GM18507 (cell line): ENCODE results near the gene NEU3.
"Not testable (repeated sequence)": the region's sequence is repeated elsewhere in the genome, so short reads cannot be mapped to it uniquely, and the experiment has no call there.

ENCODE experiments used
- DNase-seq: peaks from one replicate; pipeline ENCODE4 v3.0.0; 2011; ENCODE audit warnings: low read depth; ENCODE audit not compliant: insufficient read length; ENCODE audit errors: extremely low spot score
- FAIRE-seq: peaks from 2 replicates; lab custom pipeline; 2011; peaks lifted over from hg19 to GRCh38; lab: Jason Lieb, UNC

Gene NEU3

DNA sequence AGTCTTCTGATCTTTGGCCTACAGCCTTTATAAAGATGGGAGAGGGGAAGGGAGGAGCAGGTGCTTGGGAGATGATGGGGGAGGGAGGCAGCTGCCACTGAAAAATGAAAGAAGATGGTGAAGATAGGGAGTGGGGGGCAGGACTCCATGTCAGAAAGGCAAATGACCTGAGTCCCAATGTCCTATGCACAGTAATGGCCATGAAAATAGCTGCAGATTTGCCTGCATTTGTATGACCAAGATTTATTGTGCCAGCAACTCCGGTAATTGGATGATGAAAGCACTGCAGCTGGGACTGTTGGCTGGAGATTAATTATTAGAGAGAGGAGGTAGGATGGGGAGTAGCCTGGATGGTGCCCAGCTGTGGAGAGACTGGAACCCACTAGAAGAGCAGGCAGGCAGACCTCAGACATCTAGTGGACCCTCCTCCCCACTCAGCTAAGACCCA lies 36.1 kb downstream of the NEU3 start:
- no peak for FAIRE-seq
- no peak for DNase-seq

DNA sequence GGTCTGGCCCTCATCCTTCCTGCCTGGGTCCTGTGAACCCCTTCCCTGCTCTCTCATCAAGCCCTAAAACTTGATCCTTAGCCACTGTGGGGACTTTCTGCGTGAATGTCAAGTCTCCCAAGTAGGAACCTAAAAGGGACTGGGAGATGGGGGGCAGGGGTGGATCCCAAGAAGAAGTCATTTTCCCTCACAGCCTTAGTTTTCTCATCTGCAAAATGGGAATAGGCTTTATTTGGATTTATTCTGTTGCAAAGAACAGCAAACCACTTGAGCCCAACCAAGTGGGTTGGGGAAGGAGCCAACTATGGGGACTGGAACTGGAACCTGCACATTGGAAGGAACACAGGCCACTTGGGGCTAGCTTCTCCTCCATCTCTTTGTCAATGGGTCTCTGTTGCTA lies 36.8 kb downstream of the NEU3 start:
- DNase-seq (no peak), FAIRE-seq (no peak)

DNA sequence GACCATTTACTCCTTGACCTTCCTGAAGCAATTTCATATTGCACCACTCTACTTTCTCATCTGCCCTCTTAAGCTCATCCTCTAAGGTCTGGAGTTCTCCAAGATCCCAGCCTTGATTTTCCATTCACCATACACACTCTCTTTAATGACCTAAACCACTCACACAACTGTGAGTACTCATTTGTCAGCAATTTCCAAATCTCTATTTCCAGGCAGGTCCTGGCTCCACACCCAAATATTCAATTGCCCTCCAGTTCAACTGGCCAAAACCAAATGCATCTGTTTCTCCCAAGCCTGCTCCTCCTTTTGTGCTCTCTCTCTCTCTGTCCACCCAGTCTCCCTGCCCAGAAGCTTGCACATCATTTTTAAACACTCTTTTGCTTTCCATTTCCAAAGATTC lies 39.6 kb downstream of the NEU3 start:
- no peak for FAIRE-seq
- DNase-seq = no peak

DNA sequence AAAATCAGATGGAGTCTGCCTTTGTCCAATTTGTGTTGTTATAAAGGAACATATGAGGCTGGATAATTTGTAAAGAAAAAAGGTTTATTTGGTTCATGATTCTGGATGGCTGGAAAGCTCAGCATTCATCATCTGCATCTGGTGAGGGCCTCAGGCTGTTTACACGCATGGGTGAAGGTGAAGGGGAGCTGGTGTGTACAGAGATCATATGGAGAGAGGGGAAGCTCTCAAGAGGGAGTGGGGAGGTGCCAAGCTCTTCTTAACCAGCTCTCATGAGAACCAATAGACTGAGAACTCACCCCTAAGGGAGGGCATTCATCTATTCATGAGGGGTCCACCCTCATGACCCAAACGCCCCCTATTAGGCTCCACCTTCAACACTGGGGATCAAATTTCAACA lies 40.0 kb downstream of the NEU3 start:
- DNase-seq = no peak
- FAIRE-seq = no peak

DNA sequence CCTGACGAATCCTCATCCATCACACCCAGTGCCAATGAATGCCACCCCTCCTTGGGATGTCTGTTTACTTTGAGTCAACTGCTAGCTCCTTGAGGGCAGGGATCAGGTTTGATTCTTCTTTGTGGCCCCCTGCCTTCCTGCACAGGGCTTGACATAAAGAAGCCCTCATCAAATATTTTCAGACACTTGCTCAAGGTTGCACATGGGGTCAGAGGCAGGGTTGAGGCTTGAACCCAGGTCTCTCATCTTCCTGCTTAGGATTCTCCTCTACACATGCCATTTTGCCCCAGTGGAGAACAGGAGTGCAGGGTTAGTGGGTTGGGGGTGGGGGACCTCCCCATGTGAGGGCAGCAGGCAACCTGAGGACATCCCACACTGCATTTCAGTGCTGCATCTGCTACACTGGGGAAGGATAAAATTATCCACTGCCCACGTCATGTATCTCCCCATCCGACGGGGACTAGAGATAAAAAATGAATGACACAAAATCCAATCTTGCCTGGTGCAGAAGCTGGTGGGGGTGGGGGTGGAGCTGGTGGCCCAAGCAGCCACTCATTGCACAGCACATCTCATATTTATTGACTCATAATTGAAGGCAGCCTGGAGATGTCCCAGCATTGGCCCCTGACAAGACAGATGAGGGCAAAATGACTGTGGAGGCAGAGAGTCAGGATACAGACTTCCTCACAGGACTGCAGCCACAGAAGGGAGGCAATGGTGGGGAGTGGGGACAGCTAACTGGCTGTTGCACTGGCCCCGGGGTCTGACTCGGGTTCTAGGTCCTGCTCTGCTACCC lies 41.3 kb downstream of the NEU3 start:
- no peak for FAIRE-seq

DNA sequence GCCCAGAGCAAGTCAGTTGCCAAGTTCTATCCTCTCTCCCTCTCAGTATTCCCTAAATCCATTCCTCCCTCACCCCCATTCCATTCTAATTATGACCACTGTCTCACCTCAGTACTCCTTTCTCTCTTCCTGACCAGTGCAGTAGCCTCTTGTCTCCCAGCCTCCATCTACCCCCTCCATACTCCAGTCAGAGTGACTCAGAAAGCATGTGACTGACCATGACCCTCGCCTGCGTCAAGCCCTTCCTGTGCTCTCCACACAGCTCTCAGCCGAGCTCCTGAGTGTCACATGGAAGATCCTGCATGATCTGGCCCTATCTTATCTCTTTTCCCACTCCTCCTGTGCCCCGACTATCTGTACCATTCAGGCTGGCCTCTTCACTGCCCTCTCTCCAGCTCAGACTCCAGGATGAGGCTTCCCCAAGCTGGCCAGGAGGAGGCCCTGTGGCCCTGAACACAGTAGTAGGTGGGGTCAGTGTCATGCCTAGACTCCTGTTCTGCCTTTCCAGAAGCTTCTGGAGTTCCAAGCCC lies 42.6 kb downstream of the NEU3 start:
- FAIRE-seq (no peak), DNase-seq (no peak)

More for the DNA sequence above, 41.3 kb downstream of the NEU3 start:
- no peak for DNase-seq

DNA sequence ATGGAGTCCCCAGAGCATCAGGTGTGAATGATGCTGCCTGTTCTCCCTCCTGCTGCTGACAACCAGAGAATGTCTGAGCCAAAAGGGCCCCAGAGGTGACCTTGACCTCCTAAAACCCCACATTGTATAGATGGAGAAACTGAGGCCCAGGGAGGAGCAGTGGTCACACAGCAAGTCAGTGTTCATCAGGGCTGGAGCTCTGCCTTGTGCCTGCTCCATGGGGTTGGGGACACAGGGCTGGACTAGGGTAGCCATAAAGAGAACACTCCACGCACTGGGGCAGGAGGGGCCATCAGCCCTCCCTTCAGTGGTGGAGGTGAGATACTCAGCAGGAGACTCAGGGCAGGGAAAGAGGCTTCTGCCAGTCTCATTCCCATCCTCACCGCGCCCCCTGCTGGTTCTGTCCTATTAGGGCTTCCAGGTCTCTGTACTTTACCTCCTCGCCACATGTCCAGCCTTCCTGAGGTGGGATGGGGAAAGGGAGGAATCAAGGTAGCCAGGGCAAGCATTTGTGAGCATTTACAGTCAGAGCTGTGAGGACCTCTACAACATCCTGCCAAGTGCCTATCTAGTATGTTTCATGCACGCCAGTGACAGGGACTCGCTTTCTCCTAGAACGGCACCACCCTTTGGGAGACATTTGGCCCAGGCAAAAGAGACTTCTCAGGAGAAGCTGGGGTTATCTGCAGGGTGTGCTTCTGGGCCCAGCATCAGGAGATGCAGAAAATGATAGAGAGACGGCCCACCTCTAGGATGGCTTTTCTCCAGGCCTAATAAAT lies 43.2 kb downstream of the NEU3 start:
- peak; percentile 50 for FAIRE-seq

DNA sequence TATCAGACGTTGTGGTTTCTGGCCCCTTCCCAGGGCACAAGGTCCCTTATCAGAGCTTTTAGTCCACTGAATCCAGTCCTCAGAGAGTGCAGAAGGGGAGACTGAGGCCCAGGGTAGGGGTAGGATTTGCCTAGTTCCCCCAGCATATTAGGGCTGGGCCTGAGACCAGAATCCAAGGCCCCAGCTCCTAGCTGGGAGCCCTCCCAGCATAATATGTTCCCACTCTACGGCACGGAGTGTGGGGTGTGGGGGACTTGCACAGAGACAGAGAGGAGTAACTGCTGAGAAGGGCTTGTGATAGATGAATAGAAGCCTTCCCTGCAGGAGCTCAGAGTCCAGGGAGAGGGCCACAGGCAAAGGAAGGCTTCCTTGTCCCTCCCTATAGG lies 43.8 kb downstream of the NEU3 start:
- no peak for FAIRE-seq
- DNase-seq = no peak

More for the DNA sequence above, 43.2 kb downstream of the NEU3 start:
- DNase-seq = peak; percentile 36

DNA sequence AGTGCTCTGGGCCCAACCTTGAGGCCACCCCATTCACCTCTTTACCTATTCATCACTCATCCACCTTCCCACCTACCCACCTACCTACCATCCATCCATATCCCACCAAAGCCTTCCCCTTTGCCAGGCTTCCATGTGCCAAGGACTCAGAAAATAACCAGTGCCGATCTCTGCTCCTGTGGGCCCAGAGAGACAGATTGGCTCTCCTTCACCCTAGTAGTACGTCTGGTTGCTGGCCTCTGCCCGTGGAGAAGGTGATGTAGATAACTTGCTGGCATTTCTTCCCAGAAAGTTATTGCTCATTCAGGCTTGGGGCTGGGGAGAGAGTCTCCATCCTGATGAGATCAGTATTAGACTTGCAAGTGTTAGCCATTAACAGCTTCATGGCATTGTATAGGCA lies 45.2 kb downstream of the NEU3 start:
- DNase-seq = no peak
- FAIRE-seq = no peak

DNA sequence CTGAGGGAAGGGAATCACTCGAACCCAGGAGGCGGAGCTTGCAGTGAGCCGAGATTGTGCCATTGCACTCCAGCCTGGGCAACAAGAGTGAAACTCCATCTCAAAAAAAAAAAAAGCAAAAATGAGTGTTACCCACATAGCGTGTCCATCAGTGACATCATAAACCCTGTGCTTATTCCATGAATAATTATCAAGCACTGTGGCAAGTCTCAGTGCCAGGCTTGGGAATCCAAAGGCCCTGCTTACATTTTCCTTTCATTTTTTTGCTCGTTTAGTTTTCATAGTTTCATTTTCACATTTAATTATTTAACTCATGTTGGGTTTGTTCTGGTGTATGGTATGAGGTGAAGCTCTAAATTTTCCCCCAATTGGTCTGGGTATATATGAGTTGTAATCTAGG lies 46.5 kb downstream of the NEU3 start:
- DNase-seq (no peak), FAIRE-seq (no peak)

DNA sequence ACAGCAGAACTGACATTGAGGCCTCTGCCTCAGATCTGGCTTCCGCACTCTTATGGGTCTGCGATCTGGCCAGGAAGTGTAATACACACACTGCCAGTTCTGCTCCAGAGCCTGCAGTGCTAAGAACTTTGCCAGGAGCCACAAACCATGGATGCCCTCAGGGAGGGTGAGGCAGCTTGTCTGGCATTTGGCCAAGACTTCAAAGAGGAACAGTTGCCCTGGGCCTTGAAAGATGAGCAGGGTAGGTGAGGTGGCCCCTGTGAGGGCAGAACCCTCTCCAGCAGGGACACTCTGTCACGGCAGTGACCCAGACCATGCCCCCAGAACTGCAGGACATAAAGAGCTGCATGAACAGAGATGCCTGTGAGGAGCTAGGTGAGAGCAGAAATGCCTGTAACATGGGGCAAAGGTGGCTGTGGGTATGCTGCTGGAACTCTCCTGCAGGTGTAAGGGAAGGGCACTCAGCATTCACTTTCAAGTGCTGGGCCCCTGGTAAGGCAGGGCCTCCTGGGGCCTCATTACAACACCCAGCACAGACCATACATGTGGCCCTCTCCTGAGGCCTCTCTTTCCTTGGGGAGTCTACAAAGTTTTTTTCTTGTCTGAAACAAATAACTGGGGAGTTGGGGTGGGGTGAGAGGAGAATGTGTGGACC lies 47.3 kb downstream of the NEU3 start:
- FAIRE-seq (no peak), DNase-seq (no peak)

DNA sequence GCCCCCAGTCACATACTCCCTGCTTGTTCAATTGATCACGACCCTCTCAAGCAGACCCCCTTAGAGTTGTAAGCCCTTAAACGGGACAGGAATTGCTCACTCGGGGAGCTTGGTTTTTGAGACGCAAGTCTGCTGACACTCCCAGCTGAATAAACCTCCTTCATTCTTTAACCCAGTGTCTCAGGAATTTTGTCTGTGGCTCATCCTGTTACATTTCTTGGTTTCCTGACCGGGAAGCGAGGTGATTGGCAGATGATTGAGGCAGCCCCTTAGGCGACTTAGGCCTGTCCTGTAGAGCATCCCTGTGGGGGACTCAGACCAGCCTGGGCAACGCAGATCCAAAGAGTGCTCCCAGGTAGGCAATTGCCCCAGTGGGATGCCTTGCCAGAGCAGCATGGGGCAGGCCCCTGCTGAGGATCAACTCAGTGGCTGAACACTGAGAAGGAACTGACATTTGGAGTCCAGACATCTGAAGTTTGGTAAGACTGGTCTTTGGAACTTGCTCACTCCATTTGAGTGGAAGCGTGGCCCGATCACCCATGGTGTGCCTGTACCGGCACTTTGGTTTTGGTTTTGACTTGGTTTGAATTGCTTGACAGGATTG lies 51.5 kb downstream of the NEU3 start:
- DNase-seq = no peak
- no peak for FAIRE-seq

DNA sequence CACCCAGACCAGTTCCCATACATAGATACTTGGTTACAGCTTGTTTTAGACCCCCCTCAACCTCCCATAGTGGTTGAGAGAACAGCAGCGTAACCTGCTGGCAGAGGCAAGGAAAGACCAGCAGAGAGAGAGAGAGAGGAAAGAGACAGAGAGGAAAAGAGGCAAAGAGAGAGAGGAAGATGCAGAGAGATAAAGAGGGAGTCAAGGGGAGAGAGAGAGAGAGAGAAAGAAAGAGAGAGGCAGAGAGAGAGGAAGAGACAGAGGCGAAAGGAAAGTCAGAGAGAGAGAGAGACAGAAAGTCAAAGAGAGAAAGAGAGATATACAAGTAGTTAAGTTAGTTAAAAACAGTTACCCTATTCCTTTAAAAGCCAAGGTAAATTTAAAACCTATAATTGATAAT lies 52.5 kb downstream of the NEU3 start:
- FAIRE-seq = no peak
- DNase-seq = no peak

DNA sequence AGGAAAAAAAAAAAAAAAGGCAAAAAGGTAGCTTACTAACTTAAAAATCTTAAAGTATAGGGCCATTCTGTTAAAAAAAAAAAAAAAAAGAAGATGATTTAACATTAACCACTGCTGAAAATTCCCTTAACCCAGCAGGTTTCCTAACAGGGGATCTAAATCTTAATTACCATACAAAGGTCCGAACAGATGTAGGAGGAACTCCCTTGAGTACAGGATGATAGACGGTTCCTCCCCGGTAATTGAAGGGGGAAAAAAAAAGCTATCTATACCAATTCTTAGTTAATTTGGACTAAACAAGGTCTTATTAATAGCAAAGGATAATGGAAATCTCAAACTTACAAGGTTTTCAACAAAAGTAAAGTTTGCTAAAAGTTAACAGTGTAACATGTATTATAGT lies 53.1 kb downstream of the NEU3 start:
- FAIRE-seq, DNase-seq: not testable (repeated sequence)

DNA sequence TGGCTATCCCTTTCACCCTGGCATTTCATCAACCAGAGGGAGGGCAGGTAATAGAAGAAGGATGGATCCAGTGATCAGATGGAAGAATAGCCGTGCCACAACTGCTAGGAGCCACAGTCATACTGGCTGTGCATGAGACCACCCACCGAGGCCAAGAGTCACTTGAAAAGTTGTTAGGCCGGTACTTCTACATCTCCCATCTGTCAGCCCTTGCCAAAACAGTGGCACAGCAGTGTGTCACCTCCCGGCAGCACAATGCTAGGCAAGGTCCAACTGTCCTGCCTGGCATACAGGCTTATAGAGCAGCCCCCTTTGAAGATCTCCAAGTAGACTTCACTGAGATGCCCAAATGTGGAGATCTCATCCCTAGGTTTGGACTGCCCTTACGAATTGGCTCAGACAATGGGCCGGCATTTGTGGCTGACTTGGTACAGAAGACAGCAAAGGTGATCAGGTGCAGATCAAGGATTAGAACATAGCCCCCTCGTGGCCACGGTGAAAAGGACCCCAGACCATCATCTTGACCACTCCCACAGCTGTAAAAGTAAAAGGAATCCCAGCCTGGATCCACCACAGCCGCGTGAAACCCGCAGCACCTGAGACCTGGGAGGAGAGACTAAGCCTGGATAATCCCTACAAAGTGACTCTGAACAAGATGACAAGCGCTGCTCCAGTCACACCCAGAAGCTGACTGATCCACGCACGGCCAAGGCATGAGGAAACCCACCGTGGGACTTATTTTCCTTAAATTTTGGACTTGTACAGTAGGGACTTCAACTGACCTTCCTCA lies 55.8 kb downstream of the NEU3 start:
- not testable (repeated sequence) for FAIRE-seq, DNase-seq

DNA sequence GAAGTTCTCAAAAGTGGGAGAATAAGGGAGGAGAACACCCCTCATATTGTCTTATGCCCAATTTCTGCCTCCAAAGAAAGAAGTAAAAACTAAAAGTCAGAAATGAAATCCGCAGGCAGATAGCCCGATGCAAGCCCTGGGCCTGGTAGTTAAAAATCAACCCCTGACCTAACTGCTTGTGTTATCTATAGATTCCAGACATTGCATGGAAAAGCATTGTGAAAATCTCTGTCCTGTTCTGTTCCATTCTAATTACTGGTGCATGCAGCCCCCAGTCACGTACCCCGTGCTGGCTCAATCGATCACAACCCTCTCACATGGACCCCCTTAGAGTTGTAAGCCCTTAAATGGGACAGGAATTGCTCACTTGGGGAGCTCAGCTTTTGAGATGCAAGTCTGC lies 57.9 kb downstream of the NEU3 start:
- FAIRE-seq, DNase-seq: not testable (repeated sequence)

DNA sequence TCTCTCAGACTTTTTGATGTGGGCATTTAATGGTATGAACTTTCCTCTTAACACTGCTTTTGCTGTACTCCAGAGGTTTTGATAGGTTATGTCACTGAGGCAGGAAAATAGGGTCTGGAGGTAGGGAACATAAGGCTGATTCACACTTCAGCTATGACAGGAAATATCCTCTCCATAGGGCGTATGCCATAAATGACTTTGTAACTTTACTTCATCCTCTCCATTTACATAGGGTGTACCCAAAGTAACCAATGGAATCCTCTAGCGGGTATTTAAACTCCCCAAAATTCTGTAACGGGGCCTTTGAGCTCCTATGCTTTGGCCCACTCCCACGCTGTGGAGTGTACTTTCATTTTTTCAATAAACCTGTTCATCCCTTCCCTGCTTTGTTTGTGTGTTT lies 58.5 kb downstream of the NEU3 start:
- DNase-seq (no peak), FAIRE-seq (no peak)

DNA sequence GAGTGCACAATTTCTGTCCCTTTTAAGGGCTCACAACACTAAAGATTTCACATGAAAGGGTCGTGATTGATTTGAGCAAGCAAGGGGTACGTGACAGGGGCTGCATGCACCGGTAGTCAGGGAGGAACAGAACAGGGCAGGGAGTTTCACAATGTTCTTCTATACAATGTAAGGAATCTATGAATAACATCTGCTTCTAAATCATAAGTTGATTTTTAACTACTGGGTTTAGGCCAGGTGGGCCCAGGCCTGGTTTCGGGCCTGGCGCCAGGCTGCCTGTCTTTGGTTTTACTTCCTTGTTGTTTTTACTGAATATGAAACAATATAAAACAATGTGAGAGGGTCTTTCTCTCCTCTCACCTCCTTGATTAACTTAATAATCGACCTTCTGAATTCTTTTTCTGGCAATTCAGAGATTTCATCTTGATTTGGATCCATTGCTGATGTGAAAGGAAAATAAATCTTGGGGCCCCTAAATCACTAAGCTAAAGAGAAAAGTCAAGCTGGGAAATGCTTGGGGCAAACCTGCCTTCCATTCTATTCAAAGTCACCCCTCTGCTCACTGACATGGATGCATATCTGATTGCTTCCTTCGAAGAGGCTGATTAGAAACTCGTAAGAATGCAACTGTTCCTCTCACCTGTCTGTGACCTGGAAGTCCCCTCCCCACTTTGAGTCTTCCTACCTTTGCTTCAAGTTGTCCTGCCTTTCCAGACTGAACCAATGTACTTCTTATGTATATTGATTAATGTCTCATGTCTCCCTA lies 61.0 kb downstream of the NEU3 start:
- FAIRE-seq = peak; percentile 73
- DNase-seq = not testable (repeated sequence)
